ENCODE results near the gene RAE1. TPM values are rescaled to one million over a fixed set of nuclear protein-coding genes. Genes with fewer than 3 reads are reported as not detected.

RAE1 gene, protein sequence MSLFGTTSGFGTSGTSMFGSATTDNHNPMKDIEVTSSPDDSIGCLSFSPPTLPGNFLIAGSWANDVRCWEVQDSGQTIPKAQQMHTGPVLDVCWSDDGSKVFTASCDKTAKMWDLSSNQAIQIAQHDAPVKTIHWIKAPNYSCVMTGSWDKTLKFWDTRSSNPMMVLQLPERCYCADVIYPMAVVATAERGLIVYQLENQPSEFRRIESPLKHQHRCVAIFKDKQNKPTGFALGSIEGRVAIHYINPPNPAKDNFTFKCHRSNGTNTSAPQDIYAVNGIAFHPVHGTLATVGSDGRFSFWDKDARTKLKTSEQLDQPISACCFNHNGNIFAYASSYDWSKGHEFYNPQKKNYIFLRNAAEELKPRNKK
- 17.5 TPM for total RNA-seq

DNA sequence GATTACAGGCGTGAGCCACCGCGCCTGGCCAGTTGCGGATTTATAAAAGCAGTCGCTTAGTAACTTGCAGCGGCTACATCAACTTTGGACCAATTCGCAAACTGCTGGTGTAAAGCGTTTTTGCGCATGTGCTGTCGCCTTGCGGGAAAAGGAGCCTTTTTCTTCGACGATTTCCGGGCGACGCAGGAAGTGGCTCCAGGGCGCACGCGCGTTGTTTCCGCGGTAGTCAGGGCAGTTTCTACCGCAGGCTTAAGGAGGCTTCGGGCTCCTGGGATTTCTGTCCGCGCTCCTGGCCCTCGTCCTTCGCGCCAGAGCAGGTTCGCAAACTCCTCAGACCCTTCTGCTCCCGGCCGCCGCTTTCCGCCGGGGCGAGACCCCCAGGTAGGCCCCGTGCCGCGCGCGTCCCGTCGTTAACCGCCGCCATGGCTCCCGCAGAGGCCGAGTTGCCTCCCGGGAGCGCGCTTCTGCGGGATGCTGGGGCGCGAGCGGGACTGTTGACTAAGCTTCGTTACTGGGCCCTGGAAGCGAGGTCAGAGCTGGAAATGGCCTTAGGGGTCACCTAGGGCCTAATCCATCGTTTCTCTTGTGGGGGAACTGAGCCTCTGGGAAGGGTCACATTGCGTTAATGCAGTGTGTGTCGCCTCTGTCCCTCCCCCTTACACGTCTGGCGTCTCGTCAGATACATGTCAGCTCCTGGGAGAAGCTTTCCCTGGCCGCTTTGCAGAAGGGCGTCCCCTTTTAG, at the start of gene RAE1:
TSS of gene RAE1 (plus strand) at position 214 of the 742 bp plus-strand sequence. CDS start 2,784 bp downstream, outside the sequence.
- intact Hi-C loops (cut with DNase I), result no loop called here
- ATAC-seq (peak; percentile 94), DNase-seq (ENCODE audit: low spot score) (peak; percentile 95)

DNA sequence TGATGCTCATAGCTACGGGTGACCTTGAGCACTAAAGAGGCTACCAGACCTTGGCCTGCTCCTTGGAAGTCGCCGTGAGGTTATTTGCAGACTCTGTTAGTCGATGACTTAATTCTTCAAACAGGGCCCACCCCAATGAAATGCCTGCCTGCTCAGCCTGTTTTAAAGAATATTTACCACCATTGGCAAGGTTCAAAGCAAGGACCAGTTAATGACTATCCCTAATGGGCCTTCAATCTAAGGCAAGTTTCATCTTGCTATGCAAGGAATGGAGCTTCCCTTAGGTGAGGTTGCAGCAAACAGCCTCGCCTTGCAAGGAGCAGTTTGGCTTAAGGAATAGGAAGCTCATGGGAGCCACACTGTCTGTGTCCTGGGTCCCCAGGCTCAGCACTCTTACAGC, 44.3 kb upstream of the RAE1 start:
- intact Hi-C loops (cut with DNase I), result no loop called here
- DNase-seq (ENCODE audit: low spot score), result no peak
- ATAC-seq, result no peak

DNA sequence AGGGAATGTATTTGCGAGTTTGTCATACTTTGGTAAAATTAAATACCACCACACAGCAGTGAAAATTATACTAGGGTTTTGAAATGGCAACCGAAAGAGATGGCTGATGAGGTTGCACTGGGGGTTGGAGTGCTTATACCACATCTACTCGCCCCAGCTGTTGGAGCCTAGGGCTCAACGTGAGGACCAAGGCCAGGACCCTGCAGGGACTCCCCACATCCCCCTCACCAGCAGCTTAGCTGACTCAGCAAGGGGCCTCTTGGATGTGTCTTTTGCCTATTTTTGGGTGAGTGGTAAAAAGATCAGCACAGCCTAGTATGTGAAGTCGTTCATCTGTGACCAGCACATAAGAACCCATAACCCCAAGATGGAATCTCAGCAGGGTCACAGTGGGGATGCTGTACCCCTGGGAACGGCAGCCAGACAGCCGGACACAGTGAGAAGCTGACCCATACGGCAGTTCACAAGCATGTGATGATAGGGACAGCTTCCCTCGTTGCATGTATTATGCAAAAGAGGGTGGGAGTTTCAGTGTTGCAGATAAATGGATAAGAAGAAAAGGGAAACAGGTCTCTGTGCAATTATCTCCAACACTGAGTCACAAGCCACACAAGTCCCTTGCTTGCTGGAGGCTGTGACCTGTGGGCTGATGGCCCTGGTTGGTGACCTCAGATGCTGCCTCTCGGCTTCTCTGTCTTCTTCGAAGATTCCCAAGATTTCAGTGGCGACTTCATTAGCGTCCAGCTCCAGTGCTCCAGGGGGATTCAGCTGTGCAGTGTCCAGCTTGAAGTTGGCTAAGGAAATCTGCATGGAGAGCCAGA, 42.4 kb upstream of the RAE1 start:
- ATAC-seq (peak; percentile 17), DNase-seq (ENCODE audit: low spot score) (no peak)
- intact Hi-C loops (cut with DNase I), result no loop called here

DNA sequence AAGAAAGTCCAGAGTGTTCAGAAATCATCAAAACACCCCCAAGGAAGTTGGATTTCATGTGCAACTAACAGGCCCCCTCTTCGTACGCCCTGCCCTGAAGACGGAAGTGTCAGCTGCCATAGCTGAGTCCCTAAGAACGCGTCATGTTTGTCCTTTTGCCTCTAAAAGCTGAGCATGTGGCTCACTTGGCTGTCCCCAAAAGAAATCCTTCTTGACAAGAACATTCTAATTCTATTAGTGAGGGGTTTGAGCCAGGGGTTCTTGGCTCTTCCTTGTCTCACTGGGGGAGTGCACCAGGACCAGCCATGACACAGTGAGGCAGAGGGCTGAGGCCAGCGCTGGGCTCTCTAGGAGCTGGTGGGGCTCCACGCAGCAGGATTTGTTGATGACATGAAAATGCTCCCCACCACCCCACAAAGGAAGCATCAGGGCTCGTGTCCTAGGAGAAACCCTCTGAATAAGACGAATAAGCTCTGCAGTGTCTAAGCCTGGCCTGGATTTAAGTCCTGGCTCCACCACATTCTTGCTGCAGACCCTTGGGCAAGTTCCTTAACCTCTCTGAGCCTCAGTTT, 41.4 kb upstream of the RAE1 start:
- DNase-seq (ENCODE audit: low spot score) (no peak), ATAC-seq (no peak)
- intact Hi-C loops (cut with DNase I), result no loop called here

DNA sequence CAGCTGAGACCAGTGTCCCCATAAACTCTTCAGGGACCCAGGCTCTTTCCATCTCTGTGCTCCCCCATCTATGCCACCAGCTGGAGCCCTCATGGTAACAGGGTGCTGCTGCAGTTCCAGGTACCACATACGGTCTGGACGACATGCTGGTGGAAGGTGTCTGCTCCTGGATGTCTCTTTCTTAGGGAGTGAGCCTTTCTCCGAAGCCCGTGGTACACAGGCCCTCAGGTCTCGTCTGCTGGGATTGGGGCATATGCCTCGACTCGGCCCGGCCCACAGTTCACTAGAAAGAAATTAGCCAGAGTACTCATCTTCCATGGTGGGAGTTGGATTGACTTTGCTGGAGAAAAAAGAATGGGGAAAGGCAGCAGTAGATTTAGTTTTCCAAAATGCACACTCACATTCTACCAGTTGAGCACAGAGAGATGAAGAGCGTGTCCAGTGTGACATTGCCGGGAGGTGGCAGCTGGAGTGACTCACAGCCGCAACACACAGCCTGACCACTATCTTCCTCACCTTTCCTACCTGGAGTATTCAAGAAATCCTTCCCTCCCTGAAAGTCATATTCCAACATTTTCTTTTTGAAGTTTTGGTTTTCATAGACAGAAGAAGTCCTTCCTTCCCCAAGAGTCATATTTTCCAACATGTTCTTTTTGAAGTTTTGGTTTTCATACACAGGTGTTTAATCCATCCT, 40.1 kb upstream of the RAE1 start:
- no peak for ATAC-seq
- no peak for DNase-seq (ENCODE audit: low spot score)
- intact Hi-C loops (cut with DNase I), result no loop called here

DNA sequence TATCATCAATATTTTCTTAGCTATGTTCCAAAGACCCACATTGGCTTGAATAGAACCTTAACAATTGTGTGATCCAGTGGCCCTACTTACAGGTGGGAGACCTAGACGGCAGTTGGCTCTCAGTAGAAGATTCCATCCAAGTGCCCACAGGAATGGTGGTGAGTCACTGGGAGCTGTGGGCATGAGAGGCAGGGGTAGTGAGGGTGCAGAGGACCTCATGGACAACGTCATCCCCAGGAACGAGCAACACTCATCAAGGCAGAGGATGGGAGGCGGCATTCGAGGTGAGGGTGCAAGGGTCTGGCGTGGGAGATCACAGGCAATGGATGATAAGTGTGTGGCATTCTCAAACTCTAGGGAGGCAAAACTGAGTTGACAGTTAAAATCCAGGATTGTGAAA, 38.9 kb upstream of the RAE1 start:
- ATAC-seq (no peak), DNase-seq (ENCODE audit: low spot score) (no peak)
- intact Hi-C loops (cut with DNase I), result no loop called here

DNA sequence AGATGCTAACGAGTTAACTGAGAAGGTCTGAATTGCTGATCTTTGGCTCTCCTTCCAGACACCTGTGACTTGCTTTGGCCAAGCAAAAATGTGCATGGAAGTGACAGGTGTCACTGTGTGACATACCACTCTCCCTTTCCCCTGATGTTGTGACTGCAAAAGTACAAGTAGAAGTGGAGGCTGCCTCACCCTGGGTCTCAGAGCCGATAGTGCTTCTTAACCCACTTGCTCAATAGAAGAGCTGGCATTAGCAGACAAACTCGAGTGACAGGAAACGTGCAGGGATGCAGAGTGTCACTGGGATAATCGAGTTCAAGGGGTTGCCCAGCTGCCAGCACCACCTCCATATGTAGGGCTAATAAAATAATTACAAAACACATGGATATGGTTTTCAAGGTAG, 37.8 kb upstream of the RAE1 start:
- no peak for ATAC-seq
- intact Hi-C loops (cut with DNase I), result no loop called here
- DNase-seq (ENCODE audit: low spot score), result no peak

DNA sequence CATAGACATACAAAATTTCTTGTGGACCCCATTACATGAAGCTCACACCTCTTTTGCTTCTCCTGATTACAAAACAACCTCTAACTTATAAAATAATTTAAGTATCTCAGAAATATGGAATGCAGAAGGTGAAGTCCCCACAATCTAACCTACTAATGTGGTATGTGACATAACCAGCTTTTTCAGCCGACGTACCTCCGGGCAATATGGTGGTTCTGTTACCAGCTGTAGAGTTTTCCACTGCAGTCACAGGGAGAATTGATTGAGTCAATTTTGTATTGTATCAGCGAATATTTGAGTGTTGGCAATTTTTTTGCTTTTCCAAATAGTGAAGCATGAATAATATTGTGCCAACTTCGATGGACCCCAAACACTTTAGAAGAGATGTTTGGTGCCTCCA, 37.1 kb upstream of the RAE1 start:
- intact Hi-C loops (cut with DNase I), result no loop called here
- no peak for ATAC-seq
- DNase-seq (ENCODE audit: low spot score), result no peak

DNA sequence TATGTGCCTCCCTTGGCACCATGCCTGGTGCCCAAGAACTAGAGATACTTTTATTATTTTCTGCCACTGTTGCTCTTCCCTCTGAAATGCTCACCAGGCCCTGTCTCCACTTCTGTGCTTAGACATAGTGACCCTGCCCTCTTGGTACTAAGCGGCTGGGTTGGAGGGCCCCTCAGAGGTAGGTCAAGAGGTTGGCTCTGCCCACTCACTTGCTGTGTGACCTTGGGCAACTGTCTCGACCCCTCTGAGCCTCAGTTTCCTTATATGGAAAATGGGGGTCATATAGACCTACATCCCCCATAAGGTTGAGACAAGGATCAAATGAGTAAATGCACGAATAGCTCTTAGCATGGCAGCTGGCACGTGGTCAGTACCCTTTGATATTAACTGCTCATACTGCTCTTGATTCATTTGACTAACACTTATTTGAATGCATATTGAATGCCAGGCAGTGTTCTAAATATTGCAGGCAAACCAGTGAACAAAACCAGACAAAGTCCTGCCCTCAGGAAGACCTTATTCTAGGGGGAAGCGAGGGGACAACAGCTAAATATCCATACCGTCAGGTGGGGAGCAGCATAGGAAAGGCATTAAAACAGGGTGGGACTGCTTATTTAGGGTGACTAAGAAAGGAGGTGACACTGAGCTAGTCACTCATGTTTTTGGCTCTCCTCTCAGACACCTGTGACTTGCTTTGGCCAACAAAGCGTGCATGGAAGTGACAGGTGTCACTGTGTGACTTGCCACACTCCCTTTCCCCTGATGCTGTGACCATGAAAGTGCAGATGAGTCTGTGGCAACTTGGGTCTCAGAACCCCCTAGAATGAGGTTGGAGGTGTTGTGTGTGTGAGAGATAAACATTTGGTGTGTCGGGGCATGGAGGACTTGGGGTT, 35.7 kb upstream of the RAE1 start:
- DNase-seq (ENCODE audit: low spot score), result no peak
- intact Hi-C loops (cut with DNase I), result no loop called here
- no peak for ATAC-seq

DNA sequence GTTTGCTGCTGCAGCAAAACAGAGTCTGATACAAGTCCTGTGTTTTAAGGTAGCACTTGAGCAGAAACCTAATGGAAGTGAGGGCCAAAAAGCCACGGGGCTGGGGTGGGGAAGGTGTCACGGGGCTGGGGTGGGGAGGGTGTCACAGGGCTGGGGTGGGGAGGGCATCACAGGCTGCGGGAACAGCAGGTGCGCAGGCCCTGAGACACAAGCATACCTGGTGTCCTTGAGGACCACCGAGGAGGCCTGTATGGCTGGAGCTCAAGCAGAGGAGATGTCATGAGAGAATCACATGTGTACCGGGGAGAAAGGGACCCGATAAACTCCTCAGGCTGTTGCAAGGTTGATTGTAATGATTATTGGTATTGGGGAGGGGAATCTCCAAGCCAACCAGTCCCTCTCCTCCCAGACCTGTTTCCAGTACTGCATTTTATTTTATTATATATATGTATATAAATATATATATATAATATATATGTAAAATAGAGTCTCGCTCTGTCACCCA, 35.0 kb upstream of the RAE1 start:
- no peak for ATAC-seq
- intact Hi-C loops (cut with DNase I), result no loop called here
- no peak for DNase-seq (ENCODE audit: low spot score)

DNA sequence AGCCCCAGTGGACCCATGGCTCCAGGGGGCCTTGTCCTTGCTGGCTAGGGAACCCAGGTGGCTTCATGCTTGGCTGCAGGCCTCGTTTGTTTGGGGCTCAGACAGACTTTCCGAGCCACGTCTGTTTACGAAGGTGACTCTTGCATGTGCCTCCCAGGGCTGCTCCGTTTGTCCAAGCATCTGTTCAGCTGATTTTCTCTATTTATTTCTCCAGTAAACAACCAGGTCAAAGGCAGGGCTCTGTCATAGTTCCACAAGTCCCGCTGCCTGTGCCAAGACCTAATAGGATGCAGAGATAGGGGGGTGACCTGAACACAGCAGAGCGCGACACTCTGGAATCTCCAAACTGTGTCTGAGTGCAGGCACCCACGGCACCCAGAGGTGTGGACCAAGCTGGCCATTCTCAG, 34.3 kb upstream of the RAE1 start:
- intact Hi-C loops (cut with DNase I), result no loop called here
- ATAC-seq, result peak; percentile 20
- no peak for DNase-seq (ENCODE audit: low spot score)

DNA sequence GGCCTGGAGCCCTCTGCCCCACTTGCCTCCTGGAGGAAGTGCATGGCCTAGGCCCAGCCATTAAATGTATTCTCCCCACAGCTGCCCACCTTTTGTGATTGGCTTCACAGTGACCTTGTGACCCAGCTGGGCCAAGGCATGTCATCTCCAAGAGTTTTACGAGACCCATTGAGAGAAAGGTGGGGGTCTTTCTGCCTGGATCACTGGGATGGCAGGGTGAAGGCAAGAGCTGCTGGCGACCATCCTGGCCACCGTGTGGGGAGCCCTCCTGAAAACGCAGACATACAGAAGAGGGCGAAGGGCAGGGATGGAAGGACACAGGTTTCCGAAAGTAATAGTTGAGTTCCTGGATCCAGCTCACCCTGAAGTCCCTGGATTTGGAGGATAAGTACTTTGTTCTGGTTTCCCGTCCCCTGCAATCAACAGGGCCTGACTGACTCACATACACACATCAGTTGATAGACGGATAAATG, 33.7 kb upstream of the RAE1 start:
- no peak for DNase-seq (ENCODE audit: low spot score)
- intact Hi-C loops (cut with DNase I), result no loop called here

DNA sequence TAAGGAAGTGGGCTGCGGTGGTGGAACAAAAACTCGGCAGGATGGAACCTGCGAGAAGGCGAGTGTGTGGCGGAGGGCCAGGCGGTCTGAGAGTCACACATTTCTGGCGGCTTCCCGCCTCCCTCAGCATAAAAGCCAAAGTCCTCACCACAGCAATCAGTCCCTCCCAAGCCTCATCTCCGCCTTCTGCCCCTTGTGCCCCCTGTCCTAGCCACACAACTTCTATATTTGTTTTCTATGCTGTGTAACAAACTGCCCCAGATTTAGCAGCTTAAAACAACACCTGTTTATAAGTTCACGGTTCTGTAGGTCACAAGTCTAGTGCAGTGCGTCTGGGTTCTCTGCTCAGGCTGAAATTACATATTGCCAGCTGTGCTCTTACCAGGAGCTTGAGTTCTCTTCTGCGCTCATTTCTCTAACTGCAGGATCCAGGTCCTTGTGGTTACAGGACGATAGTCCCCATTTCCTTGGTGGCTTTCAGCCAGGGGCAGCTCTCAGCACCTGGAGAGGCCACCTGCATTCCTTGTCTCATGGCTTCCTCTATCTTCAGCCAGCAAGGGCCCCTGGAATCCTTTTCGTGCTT, 33.2 kb upstream of the RAE1 start:
- DNase-seq (ENCODE audit: low spot score), result no peak
- no peak for ATAC-seq
- intact Hi-C loops (cut with DNase I), result no loop called here

More for the DNA sequence above, 33.7 kb upstream of the RAE1 start:
- ATAC-seq, result peak; percentile 17

DNA sequence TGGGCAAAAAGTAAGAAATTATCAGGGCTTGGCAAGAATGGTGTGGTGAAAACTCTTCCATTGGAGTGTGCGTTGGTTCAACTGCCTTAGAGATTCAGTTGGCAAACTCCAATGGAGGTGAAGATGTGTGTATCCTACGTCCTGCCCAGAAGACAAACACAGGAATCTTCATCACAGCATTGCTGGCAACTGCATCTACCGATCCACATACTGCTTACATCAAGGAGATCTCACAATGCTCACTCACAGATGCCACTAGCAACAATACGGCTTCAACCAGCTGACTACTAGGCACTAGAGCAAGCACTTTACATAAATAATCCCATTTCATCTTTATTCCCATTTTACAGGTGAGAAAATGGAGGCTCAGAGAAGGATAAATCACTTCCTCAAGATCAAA, 31.5 kb upstream of the RAE1 start:
- no peak for ATAC-seq
- DNase-seq (ENCODE audit: low spot score), result no peak
- intact Hi-C loops (cut with DNase I), result no loop called here

DNA sequence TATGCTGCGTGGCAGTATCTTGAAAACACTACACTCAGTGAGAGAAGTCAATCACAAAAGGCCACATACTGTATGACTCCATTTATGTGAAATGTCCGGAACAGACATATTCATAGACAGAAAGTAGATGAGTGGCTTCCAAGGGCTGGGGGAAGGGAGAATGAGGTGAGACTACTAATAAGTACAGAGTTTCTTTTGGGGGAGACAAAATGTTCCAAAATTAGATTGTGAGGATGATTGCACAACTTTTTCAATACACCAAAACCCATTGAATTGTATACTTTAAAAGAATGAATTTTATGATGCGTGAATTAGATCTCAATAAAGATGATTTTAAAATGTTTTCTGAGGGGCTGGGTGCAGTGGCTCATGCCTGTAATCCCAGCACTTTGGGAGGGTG, 30.7 kb upstream of the RAE1 start:
- ATAC-seq (no peak), DNase-seq (ENCODE audit: low spot score) (no peak)
- intact Hi-C loops (cut with DNase I), result loop anchor here (10.0 kb wide), 1 partner anchor 56 kb away; the partner anchor contains the start of gene BMP7

DNA sequence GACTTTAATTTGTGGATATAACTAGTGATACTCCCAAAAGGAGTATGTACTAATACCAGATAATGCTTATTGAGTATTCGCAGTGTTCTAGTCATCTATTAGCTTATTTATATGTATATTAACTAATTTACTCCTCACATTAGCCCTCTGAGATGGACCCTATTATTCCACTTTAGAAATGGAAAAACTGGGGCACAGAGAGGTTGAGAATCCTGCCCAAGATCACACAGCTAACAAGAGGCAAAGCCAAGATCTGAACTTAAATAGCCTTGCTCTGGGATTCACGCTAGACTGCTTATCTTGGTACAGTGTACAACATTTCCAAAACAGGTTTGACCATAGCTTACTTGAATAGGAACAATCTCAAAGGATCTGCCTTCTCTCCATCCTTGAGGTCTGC, 29.9 kb upstream of the RAE1 start:
- ATAC-seq (no peak), DNase-seq (ENCODE audit: low spot score) (no peak)
- intact Hi-C loops (cut with DNase I), result loop anchor here (10.0 kb wide), 1 partner anchor 56 kb away; the partner anchor contains the start of gene BMP7

DNA sequence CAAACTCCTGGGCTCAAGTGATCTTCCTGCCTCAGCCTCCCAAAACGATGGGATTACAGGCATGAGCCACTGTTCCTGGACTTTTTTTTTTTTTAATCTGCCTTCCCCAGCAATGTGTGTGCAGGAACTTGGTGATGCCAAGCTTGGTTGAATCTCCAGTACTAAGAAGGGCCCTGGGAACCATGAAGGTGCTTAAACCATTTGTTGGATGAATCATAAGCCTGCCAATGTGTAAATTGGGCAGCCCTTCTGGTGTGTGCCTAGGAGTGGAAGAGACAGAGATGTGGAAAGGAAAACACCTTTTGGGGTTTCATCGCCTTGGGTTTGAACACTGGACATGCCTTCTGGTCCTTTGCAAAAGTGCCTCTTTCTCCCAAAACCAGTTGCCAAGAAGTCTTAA, 28.6 kb upstream of the RAE1 start:
- intact Hi-C loops (cut with DNase I), result loop anchor here (10.0 kb wide), 1 partner anchor 58 kb away; the partner anchor contains the start of gene BMP7
- no peak for DNase-seq (ENCODE audit: low spot score)
- no peak for ATAC-seq
